NT2/D1 (cell line): ENCODE results near the gene BAIAP2L2.
"Not testable (repeated sequence)": the region's sequence is repeated elsewhere in the genome, so short reads cannot be mapped to it uniquely, and the experiment has no call there.

Experiments
- DNase-seq: peaks from one replicate; pipeline ENCODE4 v3.0.0-alpha.2; 2011; ENCODE audit warnings: low read depth, low spot score
- H3K27me3 ChIP-seq: 2 replicates; pipeline ENCODE4 v1.6.0; 2011; ENCODE audit warnings: mild to moderate bottlenecking; ENCODE audit not compliant: insufficient read length, insufficient read depth
- H3K36me3 ChIP-seq: 2 replicates; pipeline ENCODE4 v1.6.1; 2011; ENCODE audit warnings: mild to moderate bottlenecking, low read length, mixed read lengths; ENCODE audit not compliant: insufficient read depth, insufficient read length
- H3K4me1 ChIP-seq: 2 replicates; pipeline ENCODE4 v1.5.1; 2011; ENCODE audit not compliant: insufficient read depth, insufficient read length
- H3K4me3 ChIP-seq: 2 replicates; pipeline ENCODE4 v1.5.1; 2011; ENCODE audit warnings: low read depth; ENCODE audit not compliant: insufficient read length
- H3K9ac ChIP-seq: 2 replicates; pipeline ENCODE4 v1.6.0; 2011; ENCODE audit warnings: low read depth; ENCODE audit not compliant: insufficient read length
- H3K9me3 ChIP-seq: 2 replicates; pipeline ENCODE4 v1.5.1; 2011; ENCODE audit warnings: mild to moderate bottlenecking, low read length; ENCODE audit not compliant: insufficient read depth
- SUZ12 ChIP-seq: IDR thresholded peaks from 2 replicates; pipeline ENCODE4 v1.6.1; 2011; ENCODE audit not compliant: insufficient read length, insufficient read depth; ENCODE audit errors: extremely low read depth
- YY1 ChIP-seq: IDR thresholded peaks from 2 replicates; pipeline ENCODE4 v1.6.1; 2011; ENCODE audit not compliant: insufficient read length, insufficient read depth
- ZNF274 ChIP-seq: IDR thresholded peaks from 2 replicates; pipeline ENCODE4 v1.6.1; 2011; ENCODE audit warnings: mild to moderate bottlenecking, low read depth, low read length

The BAIAP2L2 gene

GRCh38 chr22:38082986-38083710 is 27.3 kb downstream of the BAIAP2L2 start:
- peak overlapping the region; percentile 68 for H3K9ac ChIP-seq
- peaks cover 7% of the 10 kb centered on the region for H3K27me3 ChIP-seq
- no peaks in the 10 kb centered on the region for H3K36me3 ChIP-seq
- H3K4me1 ChIP-seq = peaks cover 27% of the 10 kb centered on the region
- H3K4me3 ChIP-seq = no peak overlapping the region
- TF ChIP-seq ZNF274 = no peak
- no peak for TF ChIP-seq SUZ12
- no peak for TF ChIP-seq YY1
- no peak for DNase-seq
- no peaks in the 10 kb centered on the region for H3K9me3 ChIP-seq

GRCh38 chr22:38081941-38082828 is 28.3 kb downstream of the BAIAP2L2 start:
- no peak overlapping the region for H3K4me3 ChIP-seq

GRCh38 chr22:38081636-38081940 is 28.9 kb downstream of the BAIAP2L2 start:
- Histone ChIP-seq H3K9me3 (no peaks in the 10 kb centered on the region), H3K9ac (peak overlapping the region; percentile 21), H3K36me3 (no peaks in the 10 kb centered on the region), H3K4me1 (peaks cover 29% of the 10 kb centered on the region), H3K4me3 (no peak overlapping the region), H3K27me3 (peaks cover 7% of the 10 kb centered on the region)
- TF ChIP-seq SUZ12 (no peak), ZNF274 (no peak), YY1 (no peak)
- no peak for DNase-seq

More at GRCh38 chr22:38081941-38082828, 28.3 kb downstream of the BAIAP2L2 start:
- Histone ChIP-seq H3K36me3 (no peaks in the 10 kb centered on the region), H3K9ac (peak overlapping the region; percentile 21), H3K27me3 (peaks cover 7% of the 10 kb centered on the region), H3K9me3 (no peaks in the 10 kb centered on the region), H3K4me1 (peaks cover 29% of the 10 kb centered on the region)
- no peak for DNase-seq
- no peak for TF ChIP-seq ZNF274
- no peak for TF ChIP-seq SUZ12
- TF ChIP-seq YY1 = no peak

GRCh38 chr22:38080850-38081635 is 29.4 kb downstream of the BAIAP2L2 start:
- Histone ChIP-seq H3K4me3 (no peak overlapping the region), H3K27me3 (peaks cover 7% of the 10 kb centered on the region), H3K36me3 (no peaks in the 10 kb centered on the region), H3K9ac (peak overlapping the region; percentile 21), H3K9me3 (no peaks in the 10 kb centered on the region), H3K4me1 (peaks cover 24% of the 10 kb centered on the region)
- no peak for TF ChIP-seq ZNF274
- TF ChIP-seq YY1 = no peak
- TF ChIP-seq SUZ12 = no peak
- DNase-seq = no peak

- peaks cover 24% of the 10 kb centered on the region for H3K4me1 ChIP-seq
- no peaks in the 10 kb centered on the region for H3K9me3 ChIP-seq
- H3K9ac ChIP-seq = no peak overlapping the region
- no peak for DNase-seq
- H3K4me3 ChIP-seq = no peak overlapping the region
- H3K27me3 ChIP-seq = peaks cover 7% of the 10 kb centered on the region
- no peaks in the 10 kb centered on the region for H3K36me3 ChIP-seq
- TF ChIP-seq YY1 (no peak), SUZ12 (no peak), ZNF274 (no peak)
These were observed 30.0 kb downstream of the BAIAP2L2 start for GRCh38 chr22:38080474-38080849.

- Histone ChIP-seq H3K4me3 (no peak overlapping the region), H3K9me3 (no peaks in the 10 kb centered on the region), H3K36me3 (peaks cover 2% of the 10 kb centered on the region), H3K4me1 (peaks cover 23% of the 10 kb centered on the region), H3K27me3 (peaks cover 7% of the 10 kb centered on the region), H3K9ac (no peak overlapping the region)
- DNase-seq = no peak
- TF ChIP-seq YY1 = no peak
- TF ChIP-seq SUZ12 = no peak
- TF ChIP-seq ZNF274 = no peak
These were observed 30.7 kb downstream of the BAIAP2L2 start for GRCh38 chr22:38079804-38080203.

GRCh38 chr22:38079208-38079607 is 31.3 kb downstream of the BAIAP2L2 start:
- H3K4me3 ChIP-seq, DNase-seq, H3K9ac ChIP-seq, H3K36me3 ChIP-seq, H3K27me3 ChIP-seq, H3K9me3 ChIP-seq: not testable (repeated sequence)
- peaks cover 24% of the 10 kb centered on the region for H3K4me1 ChIP-seq
